Femur (tissue), 1 donor: ENCODE results near the gene EIPR1.
"Not testable (repeated sequence)": the region's sequence is repeated elsewhere in the genome, so short reads cannot be mapped to it uniquely, and the experiment has no call there.

Experiments
- DNase-seq: peaks from one replicate; pipeline ENCODE4 v3.0.0-alpha.2; 2017

EIPR1 gene

GRCh38 chr2:3302751-3303582, 74.7 kb downstream of the EIPR1 start:
- DNase-seq: no peak

GRCh38 chr2:3302421-3302750, 75.2 kb downstream of the EIPR1 start:
- DNase-seq: no peak

GRCh38 chr2:3301001-3301400, 76.6 kb downstream of the EIPR1 start:
- DNase-seq: no peak

- no peak for DNase-seq
Observed at GRCh38 chr2:3300224-3300995, 77.2 kb downstream of the EIPR1 start.

GRCh38 chr2:3299703-3300102, 77.9 kb downstream of the EIPR1 start:
- no peak for DNase-seq

GRCh38 chr2:3299130-3299529, 78.5 kb downstream of the EIPR1 start:
- no peak for DNase-seq

GRCh38 chr2:3298191-3298590, 79.4 kb downstream of the EIPR1 start:
- no peak for DNase-seq

- DNase-seq: no peak
Observed at GRCh38 chr2:3297523-3297922, 80.1 kb downstream of the EIPR1 start.

- DNase-seq: peak; percentile 5
Observed at GRCh38 chr2:3296182-3296972, 81.2 kb downstream of the EIPR1 start.

GRCh38 chr2:3294493-3294892, 83.1 kb downstream of the EIPR1 start:
- no peak for DNase-seq

- no peak for DNase-seq
Observed at GRCh38 chr2:3294069-3294468, 83.5 kb downstream of the EIPR1 start.

- DNase-seq: no peak
Observed at GRCh38 chr2:3293221-3293620, 84.4 kb downstream of the EIPR1 start.

GRCh38 chr2:3292416-3292815, 85.2 kb downstream of the EIPR1 start:
- DNase-seq: no peak

GRCh38 chr2:3291750-3292149, 85.9 kb downstream of the EIPR1 start:
- DNase-seq: no peak

GRCh38 chr2:3291113-3291512, 86.5 kb downstream of the EIPR1 start:
- no peak for DNase-seq

GRCh38 chr2:3290655-3291054, 87.0 kb downstream of the EIPR1 start:
- DNase-seq: no peak

GRCh38 chr2:3289971-3290370, 87.6 kb downstream of the EIPR1 start:
- DNase-seq: no peak

GRCh38 chr2:3289526-3289925, 88.1 kb downstream of the EIPR1 start:
- DNase-seq: no peak

- no peak for DNase-seq
Observed at GRCh38 chr2:3289171-3289515, 88.5 kb downstream of the EIPR1 start.

GRCh38 chr2:3288470-3289170, 89.0 kb downstream of the EIPR1 start:
- DNase-seq: no peak

- no peak for DNase-seq
Observed at GRCh38 chr2:3287896-3288295, 89.7 kb downstream of the EIPR1 start.

GRCh38 chr2:3286646-3287036, 91.0 kb downstream of the EIPR1 start:
- not testable (repeated sequence) for DNase-seq
